ENCODE data around the gene ANKDD1B.
"Not testable (repeated sequence)": the region's sequence is repeated elsewhere in the genome, so short reads cannot be mapped to it uniquely, and the experiment has no call there.

The ANKDD1B gene

DNA sequence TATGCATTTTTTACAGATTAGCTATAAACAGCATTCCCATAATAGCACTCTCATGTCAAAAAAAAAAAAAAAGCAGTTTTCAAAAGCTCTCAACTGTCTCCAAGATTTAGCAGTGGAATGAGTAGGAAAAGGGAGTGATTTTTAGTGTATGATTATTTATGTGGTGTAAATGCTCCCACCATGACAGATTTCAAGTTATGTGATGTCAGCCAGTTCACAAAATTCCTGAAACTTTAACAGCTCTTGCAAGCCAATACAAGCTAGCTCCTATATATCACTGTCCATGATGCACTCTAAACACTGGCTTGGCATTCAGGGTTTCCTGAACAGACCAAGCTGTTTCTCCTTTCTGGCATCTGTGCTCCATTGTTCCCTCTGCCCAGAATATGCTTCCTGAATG is 7.9 kb upstream of the ANKDD1B start:
- in situ Hi-C loops (cut with HindIII; ENCODE audit: low pct_unique_long_range_greater_than_20kb, low sequenced_read_pairs), result no loop called here
- TF ChIP-seq JUND (IDR thresholded peaks at IDR 0.05; ENCODE audit: low read depth), result no peak
- DNase-seq (ENCODE audit: low read depth in 1 of 2, low spot score in 1 of 2), result no peak

DNA sequence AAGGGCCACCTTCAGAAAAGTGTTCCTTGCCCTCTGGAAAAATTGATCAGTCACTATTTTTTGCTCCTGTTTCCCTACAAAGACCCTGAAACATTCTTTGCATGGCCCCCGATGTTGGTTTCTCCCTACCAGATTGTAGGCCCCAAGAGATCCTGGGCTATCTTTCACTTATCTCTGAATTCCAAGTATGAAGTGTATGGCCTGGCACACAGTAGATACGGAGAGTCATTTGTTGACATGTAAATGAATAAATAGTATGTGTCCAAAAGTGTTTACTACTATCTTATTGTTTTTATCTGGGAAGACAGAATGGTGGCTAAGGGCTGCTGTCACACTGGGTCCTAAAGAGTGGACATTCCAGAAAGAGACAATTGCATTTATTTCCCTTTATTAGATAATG is 7.4 kb upstream of the ANKDD1B start:
- TF ChIP-seq JUND (IDR thresholded peaks at IDR 0.05; ENCODE audit: low read depth), result no peak
- in situ Hi-C loops (cut with HindIII; ENCODE audit: low pct_unique_long_range_greater_than_20kb, low sequenced_read_pairs), result no loop called here
- no peak for DNase-seq (ENCODE audit: low read depth in 1 of 2, low spot score in 1 of 2)

DNA sequence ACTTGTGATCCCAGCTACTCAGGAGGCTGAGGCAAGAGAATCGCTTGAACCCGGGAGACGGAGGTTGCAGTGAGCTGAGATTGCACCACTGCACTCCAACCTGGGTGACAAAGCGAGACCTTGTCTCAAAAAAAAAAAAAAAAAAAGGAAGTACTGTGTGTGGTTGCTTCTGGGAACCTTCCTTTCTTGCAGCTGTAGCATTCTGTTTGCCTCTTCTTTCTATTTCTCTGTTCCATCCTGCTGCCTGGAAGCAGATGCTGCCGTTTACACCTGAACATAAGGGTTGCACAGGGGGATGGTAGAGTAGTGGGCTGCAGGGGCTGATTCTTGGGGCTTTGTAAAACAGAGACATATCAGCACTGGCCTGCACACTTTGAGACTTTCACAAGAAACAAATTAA is 3.9 kb upstream of the ANKDD1B start:
- in situ Hi-C loops (cut with HindIII; ENCODE audit: low pct_unique_long_range_greater_than_20kb, low sequenced_read_pairs), result not testable (repeated sequence)

DNA sequence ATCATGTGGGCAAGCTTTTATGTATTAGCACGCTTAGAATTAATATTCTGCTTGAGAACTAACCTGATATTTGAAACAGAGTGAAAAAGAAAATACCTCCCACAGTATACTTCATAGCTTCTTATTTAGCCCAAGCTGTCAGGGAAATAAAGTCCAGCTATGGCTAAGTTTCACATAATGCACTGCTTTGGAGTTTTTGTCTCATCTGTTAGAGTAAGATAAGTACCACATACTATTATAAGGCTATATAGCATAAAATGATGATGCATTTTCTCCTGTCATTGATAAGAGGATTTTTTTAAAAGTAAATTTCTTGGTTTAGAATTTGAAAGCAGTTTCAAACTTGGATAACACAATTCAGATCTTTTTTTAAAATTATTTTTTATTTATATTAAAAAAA is 2.4 kb upstream of the ANKDD1B start:
- TF ChIP-seq JUND (IDR thresholded peaks at IDR 0.05; ENCODE audit: low read depth), result no peak
- DNase-seq (ENCODE audit: low read depth in 1 of 2, low spot score in 1 of 2), result no peak
- in situ Hi-C loops (cut with HindIII; ENCODE audit: low pct_unique_long_range_greater_than_20kb, low sequenced_read_pairs), result no loop called here

More for the DNA sequence above, 3.9 kb upstream of the ANKDD1B start:
- not testable (repeated sequence) for DNase-seq (ENCODE audit: low read depth in 1 of 2, low spot score in 1 of 2)

DNA sequence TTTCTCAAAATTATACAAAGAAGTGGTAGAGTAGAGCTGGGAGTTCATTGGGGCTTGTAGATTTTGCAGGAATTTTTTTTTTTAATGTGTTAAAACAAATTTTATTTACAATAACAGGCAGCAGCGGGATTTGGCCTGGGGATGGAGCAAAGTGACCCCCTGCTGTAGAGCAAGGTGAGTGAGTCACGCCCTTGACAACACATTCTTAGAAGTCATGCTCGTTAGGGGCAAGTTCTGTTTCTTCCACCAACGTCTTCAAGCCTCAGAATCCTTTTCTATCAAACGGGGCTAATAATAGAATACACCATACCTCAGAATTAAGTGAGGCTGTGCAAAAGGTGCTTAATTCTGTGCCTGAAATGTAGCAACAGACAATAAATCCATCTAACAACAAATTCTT is 1.1 kb upstream of the ANKDD1B start:
- no peak for TF ChIP-seq JUND (IDR thresholded peaks at IDR 0.05; ENCODE audit: low read depth)
- in situ Hi-C loops (cut with HindIII; ENCODE audit: low pct_unique_long_range_greater_than_20kb, low sequenced_read_pairs), result no loop called here
- DNase-seq (ENCODE audit: low read depth in 1 of 2, low spot score in 1 of 2), result no peak

DNA sequence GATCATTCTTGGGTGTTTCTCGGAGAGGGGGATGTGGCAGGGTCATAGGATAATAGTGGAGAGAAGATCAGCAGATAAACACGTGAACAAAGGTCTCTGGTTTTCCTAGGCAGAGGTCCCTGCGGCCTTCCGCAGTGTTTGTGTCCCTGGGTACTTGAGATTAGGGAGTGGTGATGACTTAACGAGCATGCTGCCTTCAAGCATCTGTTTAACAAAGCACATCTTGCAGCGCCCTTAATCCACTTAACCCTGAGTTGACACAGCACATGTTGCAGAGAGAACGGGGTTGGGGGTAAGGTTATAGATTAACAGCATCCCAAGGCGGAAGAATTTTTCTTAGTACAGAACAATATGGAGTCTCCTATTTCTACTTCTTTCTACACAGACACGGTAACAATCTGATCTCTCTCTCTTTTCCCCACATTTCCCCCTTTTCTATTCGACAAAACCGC is 368 bp upstream of the ANKDD1B start:
- in situ Hi-C loops (cut with HindIII; ENCODE audit: low pct_unique_long_range_greater_than_20kb, low sequenced_read_pairs); DNase-seq (ENCODE audit: low read depth in 1 of 2, low spot score in 1 of 2): not testable (repeated sequence)

DNA sequence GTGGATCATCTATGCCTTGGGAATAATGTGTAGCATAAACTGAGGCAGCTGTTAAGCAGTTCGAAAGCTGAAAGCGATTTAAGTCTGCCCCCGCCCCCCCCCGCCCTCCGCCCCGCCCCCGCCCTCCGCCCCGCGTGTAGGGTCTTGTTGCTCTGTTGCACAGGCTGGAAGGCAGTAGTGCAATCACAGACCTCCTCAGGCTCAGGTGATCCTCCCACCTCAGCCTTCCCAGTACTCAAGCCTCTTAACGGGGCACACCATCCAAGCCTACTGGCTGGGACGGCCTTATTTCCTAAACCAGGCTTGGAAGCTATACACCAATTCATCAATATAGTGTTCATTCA is 945 bp downstream of the ANKDD1B start:
- DNase-seq (ENCODE audit: low read depth in 1 of 2, low spot score in 1 of 2), result no peak
- no peak for TF ChIP-seq JUND (IDR thresholded peaks at IDR 0.05; ENCODE audit: low read depth)
- in situ Hi-C loops (cut with HindIII; ENCODE audit: low pct_unique_long_range_greater_than_20kb, low sequenced_read_pairs), result no loop called here

DNA sequence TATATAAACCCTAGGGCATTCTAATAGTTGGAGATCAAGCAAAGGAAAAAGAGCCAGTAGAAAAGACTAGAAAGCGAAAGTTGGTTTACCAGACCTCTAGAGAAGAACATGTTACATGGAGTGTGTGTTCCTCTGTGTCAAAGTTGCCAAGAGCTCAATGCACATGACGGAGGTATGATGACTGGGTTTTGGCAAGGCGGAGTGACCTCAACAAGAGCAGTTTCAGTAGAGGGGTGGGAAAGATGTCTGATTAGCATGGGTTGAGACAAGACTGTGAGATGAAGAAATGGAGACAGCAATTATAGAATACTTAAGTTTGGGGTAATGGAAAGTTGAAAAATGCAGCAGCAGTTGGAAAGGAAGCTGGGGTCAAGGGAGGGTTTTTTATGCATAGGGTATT is 1.6 kb downstream of the ANKDD1B start:
- in situ Hi-C loops (cut with HindIII; ENCODE audit: low pct_unique_long_range_greater_than_20kb, low sequenced_read_pairs), result no loop called here
- no peak for TF ChIP-seq JUND (IDR thresholded peaks at IDR 0.05; ENCODE audit: low read depth)
- no peak for DNase-seq (ENCODE audit: low read depth in 1 of 2, low spot score in 1 of 2)

DNA sequence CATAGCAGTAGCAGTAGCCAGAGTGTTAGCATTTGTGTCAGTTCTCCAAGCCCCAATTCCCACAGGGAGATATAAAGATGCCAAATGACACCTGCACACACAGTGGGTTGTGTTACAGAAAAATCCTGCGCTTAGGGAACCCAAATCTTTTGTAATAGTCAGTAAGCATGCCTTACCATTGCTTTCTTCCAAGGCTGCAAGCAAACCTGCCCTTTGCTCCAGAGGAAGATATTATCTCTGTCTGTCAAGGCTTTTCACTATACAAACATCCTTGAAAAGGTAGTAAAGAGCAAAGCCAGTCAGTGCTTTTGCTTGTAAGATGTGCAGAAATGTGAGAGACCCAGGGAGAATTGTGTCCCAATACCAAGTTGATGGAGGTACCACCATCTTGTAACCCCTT is 2.9 kb downstream of the ANKDD1B start:
- TF ChIP-seq JUND (IDR thresholded peaks at IDR 0.05; ENCODE audit: low read depth), result no peak
- peak in 1 of 2 experiments; percentile 56 for DNase-seq (ENCODE audit: low read depth in 1 of 2, low spot score in 1 of 2)
- in situ Hi-C loops (cut with HindIII; ENCODE audit: low pct_unique_long_range_greater_than_20kb, low sequenced_read_pairs), result no loop called here

DNA sequence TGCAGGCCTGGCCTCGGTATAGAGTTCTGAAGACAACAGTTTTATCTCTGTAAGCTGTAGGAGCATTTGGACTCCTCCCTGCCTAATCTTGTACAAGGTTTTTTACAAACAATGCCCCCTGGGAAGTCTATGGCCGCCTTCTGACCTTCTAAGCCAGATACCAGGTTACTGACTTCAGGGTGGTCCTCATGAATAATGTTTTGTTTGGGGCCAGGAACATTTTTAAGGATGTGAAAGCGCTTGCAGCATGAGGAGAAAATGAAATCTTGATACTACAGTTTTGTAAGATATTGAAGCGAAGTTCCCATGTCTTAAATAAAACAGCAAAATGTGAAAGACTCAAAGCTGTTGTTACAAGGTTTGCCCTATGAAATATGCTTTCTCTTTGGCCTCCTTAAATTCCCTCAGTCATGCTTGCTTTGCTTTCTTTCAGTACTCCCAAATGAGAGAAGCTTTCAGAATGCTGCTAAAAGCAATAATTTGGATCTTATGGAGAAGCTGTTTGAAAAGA is 5.2 kb downstream of the ANKDD1B start:
- no peak for TF ChIP-seq JUND (IDR thresholded peaks at IDR 0.05; ENCODE audit: low read depth)
- DNase-seq (ENCODE audit: low read depth in 1 of 2, low spot score in 1 of 2), result no peak
- in situ Hi-C loops (cut with HindIII; ENCODE audit: low pct_unique_long_range_greater_than_20kb, low sequenced_read_pairs), result no loop called here

DNA sequence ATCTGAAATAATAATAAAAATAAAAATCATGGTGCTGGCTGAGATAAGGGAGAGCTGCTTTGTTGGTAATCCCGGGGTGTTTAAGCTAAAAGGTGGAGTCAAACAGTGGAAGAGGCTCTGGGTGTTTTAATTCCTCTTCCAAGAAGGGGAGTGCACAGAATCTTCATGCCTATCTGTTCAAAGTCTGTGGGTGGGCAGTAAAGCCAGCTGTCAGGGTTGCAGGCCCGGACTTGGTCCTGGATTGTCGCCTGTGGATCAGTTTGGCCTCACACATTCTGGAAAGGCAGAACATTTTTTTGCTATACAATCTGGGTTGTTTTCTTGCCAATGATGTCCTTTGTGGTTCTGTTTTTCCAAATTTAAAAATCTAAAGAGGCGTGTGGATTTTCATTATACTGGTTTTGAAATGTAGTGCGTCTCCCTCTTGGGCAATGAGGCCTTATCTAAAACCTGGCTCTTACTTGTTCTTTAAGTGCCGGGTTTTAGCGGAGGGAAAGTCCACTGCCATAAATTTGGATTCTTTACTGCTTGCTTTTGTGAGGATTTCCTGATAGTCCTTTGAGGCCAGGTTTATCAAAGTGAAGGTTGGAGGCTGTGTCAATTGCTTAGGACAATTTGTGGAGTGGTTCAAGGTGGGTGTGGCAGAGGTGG is 5.8 kb downstream of the ANKDD1B start:
- DNase-seq (ENCODE audit: low read depth in 1 of 2, low spot score in 1 of 2), result no peak
- in situ Hi-C loops (cut with HindIII; ENCODE audit: low pct_unique_long_range_greater_than_20kb, low sequenced_read_pairs), result no loop called here
- TF ChIP-seq JUND (IDR thresholded peaks at IDR 0.05; ENCODE audit: low read depth), result no peak

DNA sequence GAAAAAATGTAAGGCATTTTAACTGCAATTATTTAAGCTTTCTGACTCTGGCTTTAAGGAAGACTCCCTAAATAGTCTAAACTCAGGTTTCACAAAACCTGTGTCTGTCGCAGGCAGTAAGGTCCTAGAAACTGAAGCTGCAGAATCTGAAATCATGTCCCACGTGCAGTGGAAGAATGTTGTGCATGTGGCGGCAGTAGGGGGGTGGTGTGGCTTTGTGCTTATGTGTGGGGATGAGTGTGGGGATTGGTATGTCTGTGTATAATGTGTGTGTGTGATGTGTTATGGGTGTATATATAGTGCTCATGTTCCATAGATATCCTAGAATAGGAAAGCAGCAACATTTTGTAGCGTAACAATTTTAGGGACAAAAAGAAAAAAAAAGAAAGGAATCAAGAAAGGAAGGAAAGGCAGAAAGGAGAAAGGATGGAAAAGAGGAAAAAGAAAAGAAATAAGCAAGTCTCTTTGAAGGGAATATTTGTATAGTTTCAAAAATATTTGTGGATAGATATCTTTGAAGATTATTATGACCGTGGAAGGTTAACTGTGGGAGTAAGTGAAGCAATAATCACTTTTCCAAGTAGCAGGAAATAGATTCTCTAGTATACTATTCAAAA is 6.6 kb downstream of the ANKDD1B start:
- in situ Hi-C loops (cut with HindIII; ENCODE audit: low pct_unique_long_range_greater_than_20kb, low sequenced_read_pairs), result no loop called here
- no peak for DNase-seq (ENCODE audit: low read depth in 1 of 2, low spot score in 1 of 2)

DNA sequence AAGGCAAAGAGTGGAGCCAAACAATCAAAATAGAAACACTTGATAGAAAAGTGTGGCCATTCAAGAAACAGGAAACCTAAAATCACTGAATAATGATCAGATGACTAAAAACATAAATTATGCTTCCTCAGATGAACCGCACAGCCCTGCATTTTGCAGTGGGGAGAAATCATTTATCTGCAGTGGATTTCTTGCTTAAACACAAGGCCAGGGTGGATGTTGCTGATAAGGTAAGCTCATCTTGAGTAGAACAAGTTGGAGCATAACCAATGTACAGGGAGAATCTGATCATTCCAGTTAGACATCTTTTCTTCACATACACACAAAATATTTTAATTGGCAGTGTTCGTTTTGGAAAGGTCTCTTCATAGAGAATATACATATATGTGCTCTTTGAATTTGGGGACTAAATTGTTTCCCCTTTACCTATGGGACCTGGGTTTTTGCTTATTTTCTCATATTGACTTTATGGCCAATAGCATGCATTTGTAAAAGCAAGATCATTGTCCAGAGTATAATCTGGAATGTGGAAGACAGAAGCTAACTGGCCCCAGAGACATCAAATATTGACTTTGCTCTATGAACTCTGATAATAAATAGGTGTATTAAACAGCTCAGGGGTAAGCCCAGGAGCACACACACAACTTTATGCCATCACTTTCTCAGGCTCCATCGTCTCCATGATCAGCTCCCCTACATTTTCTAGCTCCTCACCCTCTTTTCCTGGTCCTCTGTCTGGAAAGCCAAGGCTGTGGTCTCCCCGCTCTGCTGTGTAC is 9.1 kb downstream of the ANKDD1B start:
- in situ Hi-C loops (cut with HindIII; ENCODE audit: low pct_unique_long_range_greater_than_20kb, low sequenced_read_pairs), result no loop called here
- no peak for TF ChIP-seq JUND (IDR thresholded peaks at IDR 0.05; ENCODE audit: low read depth)
- peak in 1 of 2 experiments; percentile 41 for DNase-seq (ENCODE audit: low read depth in 1 of 2, low spot score in 1 of 2)

More for the DNA sequence above, 6.6 kb downstream of the ANKDD1B start:
- TF ChIP-seq JUND (IDR thresholded peaks at IDR 0.05; ENCODE audit: low read depth), result no peak
